HL-60 (cell line): ENCODE data around the gene NF1.

Experiments used
- CTCF ChIP-seq: IDR thresholded peaks from one replicate; pipeline ENCODE4 v1.5.1; 2011; ENCODE audit warnings: low read length, control low read depth, inconsistent platforms; ENCODE audit not compliant: insufficient read depth
- GABPA ChIP-seq: IDR thresholded peaks from 2 replicates; pipeline ENCODE4 v1.6.1; 2012; ENCODE audit warnings: low read depth
- POLR2AphosphoS5 ChIP-seq: IDR thresholded peaks from 2 replicates; pipeline ENCODE4 v1.6.1; 2012; ENCODE audit warnings: low read depth
- TF ChIP-seq, protein P1 (sequence below): IDR thresholded peaks from 2 replicates; pipeline ENCODE4 v1.6.1; 2012; ENCODE audit warnings: low read depth; ENCODE audit not compliant: insufficient replicate concordance

DNA sequence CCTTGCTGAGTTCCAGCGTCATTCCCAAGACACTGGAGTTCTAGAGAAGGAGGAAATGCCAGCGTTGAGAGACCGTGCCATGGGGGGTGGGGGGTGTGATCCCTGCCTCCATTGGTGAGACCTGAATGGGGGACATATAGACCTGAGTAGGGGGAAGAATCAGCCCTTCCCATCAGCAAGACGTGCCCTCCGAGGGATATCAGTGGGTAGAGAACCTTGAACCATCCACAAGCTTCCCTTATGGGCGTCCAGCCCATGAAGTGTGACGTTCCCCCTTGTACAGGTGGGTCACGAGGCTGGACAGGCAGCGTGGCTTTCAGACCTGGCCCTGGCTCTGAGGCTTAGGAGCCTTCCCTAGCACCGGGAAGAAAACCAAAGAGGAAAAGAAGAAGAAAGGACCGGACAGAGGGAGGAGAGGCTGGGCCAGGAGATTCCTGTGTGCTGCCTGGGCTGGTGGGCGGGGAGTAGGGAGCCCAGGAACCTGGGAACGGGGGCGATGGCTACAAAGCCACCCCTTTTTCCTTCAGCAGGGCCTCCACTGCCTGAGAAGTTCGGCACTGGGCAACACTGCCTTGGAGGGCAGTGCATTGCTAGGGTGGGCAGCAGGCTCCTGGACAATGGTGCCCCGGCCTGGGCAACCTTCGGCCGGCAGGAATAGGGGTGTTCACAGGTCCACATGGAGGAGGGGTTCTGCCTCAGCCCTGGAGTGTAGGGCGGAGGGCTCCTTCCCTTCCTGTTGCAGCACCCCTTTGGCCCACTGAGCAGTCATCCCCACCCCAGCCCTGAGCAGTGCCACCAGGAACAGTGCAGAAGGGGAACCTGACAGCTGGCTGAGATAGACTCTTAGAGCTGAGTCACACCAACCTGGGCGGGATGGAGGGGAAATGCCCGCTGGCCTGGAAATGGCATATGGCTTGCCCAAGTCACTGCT lies 303.9 kb downstream of the NF1 start:
- TF ChIP-seq CTCF (no peak), POLR2AphosphoS5 (no peak), GABPA (no peak)
- TF ChIP-seq, protein P1, sequence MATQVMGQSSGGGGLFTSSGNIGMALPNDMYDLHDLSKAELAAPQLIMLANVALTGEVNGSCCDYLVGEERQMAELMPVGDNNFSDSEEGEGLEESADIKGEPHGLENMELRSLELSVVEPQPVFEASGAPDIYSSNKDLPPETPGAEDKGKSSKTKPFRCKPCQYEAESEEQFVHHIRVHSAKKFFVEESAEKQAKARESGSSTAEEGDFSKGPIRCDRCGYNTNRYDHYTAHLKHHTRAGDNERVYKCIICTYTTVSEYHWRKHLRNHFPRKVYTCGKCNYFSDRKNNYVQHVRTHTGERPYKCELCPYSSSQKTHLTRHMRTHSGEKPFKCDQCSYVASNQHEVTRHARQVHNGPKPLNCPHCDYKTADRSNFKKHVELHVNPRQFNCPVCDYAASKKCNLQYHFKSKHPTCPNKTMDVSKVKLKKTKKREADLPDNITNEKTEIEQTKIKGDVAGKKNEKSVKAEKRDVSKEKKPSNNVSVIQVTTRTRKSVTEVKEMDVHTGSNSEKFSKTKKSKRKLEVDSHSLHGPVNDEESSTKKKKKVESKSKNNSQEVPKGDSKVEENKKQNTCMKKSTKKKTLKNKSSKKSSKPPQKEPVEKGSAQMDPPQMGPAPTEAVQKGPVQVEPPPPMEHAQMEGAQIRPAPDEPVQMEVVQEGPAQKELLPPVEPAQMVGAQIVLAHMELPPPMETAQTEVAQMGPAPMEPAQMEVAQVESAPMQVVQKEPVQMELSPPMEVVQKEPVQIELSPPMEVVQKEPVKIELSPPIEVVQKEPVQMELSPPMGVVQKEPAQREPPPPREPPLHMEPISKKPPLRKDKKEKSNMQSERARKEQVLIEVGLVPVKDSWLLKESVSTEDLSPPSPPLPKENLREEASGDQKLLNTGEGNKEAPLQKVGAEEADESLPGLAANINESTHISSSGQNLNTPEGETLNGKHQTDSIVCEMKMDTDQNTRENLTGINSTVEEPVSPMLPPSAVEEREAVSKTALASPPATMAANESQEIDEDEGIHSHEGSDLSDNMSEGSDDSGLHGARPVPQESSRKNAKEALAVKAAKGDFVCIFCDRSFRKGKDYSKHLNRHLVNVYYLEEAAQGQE: no peak
